Prostate gland (tissue), 2 donors: Measurements from ENCODE around the gene PES1. TPM values are rescaled to one million over a fixed set of nuclear protein-coding genes. Genes with fewer than 3 reads are reported as not detected.

Experiments
- DNase-seq: peaks from one replicate; pipeline ENCODE4 v3.0.0-alpha.2; 2019; ENCODE audit warnings: low spot score
- H3K27ac ChIP-seq, 2 donors: fragments of 200-600 bp; sonication (generic); 2 replicates each; pipeline ENCODE4 v1.5.1; 2017 to 2019
- H3K27me3 ChIP-seq: fragments of 200-600 bp; sonication (generic); replicated peaks from 2 replicates; pipeline ENCODE4 v1.5.1; 2019; ENCODE audit not compliant: insufficient read depth
- H3K36me3 ChIP-seq, 2 donors: fragments of 200-600 bp; sonication (generic); 1 replicate in 1 of 2; 2 replicates in 1 of 2; pipeline versions ENCODE4 v1.5.1 to v1.8.1; 2017 to 2019
- H3K4me1 ChIP-seq: fragments of 200-600 bp; sonication (generic); replicated peaks from 2 replicates; pipeline ENCODE4 v1.5.1; 2019
- H3K4me3 ChIP-seq, 2 donors: fragments of 200-600 bp; sonication (generic); 2 replicates each; pipeline ENCODE4 v1.5.1; 2017 to 2019
- H3K9me3 ChIP-seq: fragments of 200-600 bp; sonication (generic); 2 replicates; pipeline ENCODE4 v1.5.1; 2017
- CTCF ChIP-seq, 4 experiments: fragments of 200-600 bp in 2 of 4; fragments of 450-650 bp in 2 of 4; sonication (generic) in 2 of 4; IDR thresholded peaks; 1 replicate in 3 of 4; 2 replicates in 1 of 4; pipeline ENCODE4 v1.5.1; 2016 to 2019; ENCODE audit warnings: antibody characterized with exemption in 4 of 4, mild to moderate bottlenecking in 2 of 4, moderate library complexity in 2 of 4
- POLR2A ChIP-seq: fragments of 450-650 bp; IDR thresholded peaks from one replicate; pipeline ENCODE4 v1.6.1; 2016; ENCODE audit warnings: antibody characterized with exemption, mild to moderate bottlenecking
- POLR2AphosphoS5 ChIP-seq: sonication (generic); formaldehyde crosslinking; IDR thresholded peaks from one replicate; pipeline ENCODE4 v1.6.1; 2017; ENCODE audit warnings: antibody characterized with exemption
- WGBS: methylation state at CpG from one replicate; pipeline ENCODE4 v1.1.5; 2018; 5-methylcytosine and 5-hydroxymethylcytosine counted together
- intact Hi-C: fragments of 100-400 bp; cut with DNase I; formaldehyde crosslinking; loops from one replicate; pipeline ENCODE4 v1.14.2; 2022
- total RNA-seq, 2 donors: library from RNA; depleted of rRNA; stranded (reverse); fragments of >200 nt; gene quantifications; one replicate each; pipeline ENCODE4 v1.1.0, GENCODE V29; 2016

PES1 gene
- total RNA-seq: 10 to 100 TPM; 41.1 to 79.5 TPM

GRCh38 chr22:30591588-30592359 lies at the start of gene PES1:
Gene PES1 (minus strand): TSS chr22:30591910. CDS start chr22:30591833, 77 bp downstream.
- under 1% methylated on average over 49 of the region's 49 CpGs for WGBS
- peak; percentile 95 for DNase-seq
- Histone ChIP-seq H3K36me3 (peaks cover 14 to 19% of the 10 kb centered on the region in 2 donors), H3K4me3 (peak within 1 kb of the TSS; percentile 62 to 83), H3K9me3 (no peaks in the 10 kb centered on the region), H3K27ac (peak within 1 kb of the TSS; percentile 68 to 84), H3K4me1 (peaks cover 4% of the 10 kb centered on the region), H3K27me3 (no peaks in the 10 kb centered on the region)
- intact Hi-C loops: no loop called here
- TF ChIP-seq POLR2AphosphoS5 (peak; percentile 98), CTCF (IDR thresholded peaks at IDR 0.05) (peak in 1 of 4 experiments; percentile 7), POLR2A (peak; percentile 7)

- no peak for DNase-seq
- intact Hi-C loops: no loop called here
Measured at GRCh38 chr22:30640839-30641430, 49.2 kb upstream of the PES1 start.

GRCh38 chr22:30640361-30640760 lies 48.7 kb upstream of the PES1 start:
- no peak for DNase-seq
- intact Hi-C loops: no loop called here
- TF ChIP-seq POLR2A (no peak), CTCF (IDR thresholded peaks at IDR 0.05) (no peak), POLR2AphosphoS5 (no peak)
- Histone ChIP-seq H3K27me3 (no peaks in the 10 kb centered on the region), H3K9me3 (no peaks in the 10 kb centered on the region), H3K36me3 (no peaks in the 10 kb centered on the region), H3K27ac (no peak overlapping the region), H3K4me1 (peaks cover 14% of the 10 kb centered on the region), H3K4me3 (no peak overlapping the region)
- WGBS: 95% methylated on average over 4 of the region's 4 CpGs

More at GRCh38 chr22:30640839-30641430, 49.2 kb upstream of the PES1 start:
- H3K9me3 ChIP-seq: no peaks in the 10 kb centered on the region
- no peak overlapping the region for H3K27ac ChIP-seq
- TF ChIP-seq CTCF (IDR thresholded peaks at IDR 0.05) (no peak), POLR2A (no peak), POLR2AphosphoS5 (no peak)
- H3K27me3 ChIP-seq: no peaks in the 10 kb centered on the region
- H3K36me3 ChIP-seq: no peaks in the 10 kb centered on the region
- H3K4me3 ChIP-seq: no peak overlapping the region
- H3K4me1 ChIP-seq: peaks cover 14% of the 10 kb centered on the region
- WGBS: 92% methylated on average over 4 of the region's 4 CpGs

- Histone ChIP-seq H3K4me1 (peaks cover 14% of the 10 kb centered on the region), H3K4me3 (no peak overlapping the region), H3K9me3 (no peaks in the 10 kb centered on the region), H3K27ac (no peak overlapping the region), H3K27me3 (no peaks in the 10 kb centered on the region), H3K36me3 (no peaks in the 10 kb centered on the region)
- intact Hi-C loops: no loop called here
- DNase-seq: no peak
- TF ChIP-seq POLR2A (no peak), POLR2AphosphoS5 (no peak), CTCF (IDR thresholded peaks at IDR 0.05) (no peak)
- WGBS: 54% methylated on average over 1 of the region's 1 CpG
Measured at GRCh38 chr22:30637701-30638114, 46.0 kb upstream of the PES1 start.
